Ishikawa (cell line): ENCODE data around the gene FHIT.

ENCODE experiments used
- EP300 ChIP-seq: IDR thresholded peaks from 2 replicates; pipeline ENCODE4 v1.6.1; 2012; ENCODE audit warnings: borderline replicate concordance
- MAX ChIP-seq: IDR thresholded peaks from 2 replicates; pipeline ENCODE4 v1.6.1; 2012
- REST ChIP-seq: IDR thresholded peaks from 2 replicates; pipeline ENCODE4 v1.6.1; 2012; ENCODE audit warnings: low read depth, mild to moderate bottlenecking
- YY1 ChIP-seq: IDR thresholded peaks from 2 replicates; pipeline ENCODE4 v1.6.1; 2012; ENCODE audit warnings: low read depth
- ZBTB7A ChIP-seq: IDR thresholded peaks from 2 replicates; pipeline ENCODE4 v1.6.1; 2012; ENCODE audit warnings: low read depth

GRCh38 chr3:61138401-61138800 is 112.9 kb downstream of the FHIT start:
- TF ChIP-seq EP300 (no peak), ZBTB7A (no peak), YY1 (no peak), REST (no peak), MAX (no peak)
